ENCODE measurements around the gene KLK5. TPM values are rescaled to one million over a fixed set of nuclear protein-coding genes. Genes with fewer than 3 reads are reported as not detected.

Gene KLK5
- total and polyA plus RNA-seq, 2 of the 13 experiments (the other 11 are each of a cell fraction or from before 2014, with no cell fraction given) = not detected

DNA sequence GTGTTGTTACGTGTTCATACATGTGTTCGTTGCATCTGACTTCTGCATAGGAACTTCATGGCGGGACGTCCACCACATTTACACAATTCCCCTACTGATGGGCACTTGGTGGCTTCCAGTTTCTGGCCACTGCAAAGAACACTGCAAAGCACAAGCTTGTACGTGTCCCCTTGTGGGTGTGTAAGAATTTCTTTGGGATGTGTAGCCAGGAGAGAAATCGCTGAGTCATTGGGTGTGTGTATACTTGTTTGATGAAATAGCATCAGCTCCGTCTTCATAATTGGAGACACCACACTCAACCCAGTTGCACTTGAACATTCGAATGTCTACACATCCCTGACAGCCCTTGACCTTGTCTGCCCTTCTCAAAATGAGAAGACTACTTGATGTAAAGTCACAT, 19.2 kb downstream of the KLK5 start (continued):
- TF ChIP-seq MAFF (IDR thresholded peaks at IDR 0.05; ENCODE audit: low read depth, low read length) = peak; percentile 36; the same call in 1 of the 2 replicates

- no peaks in the 10 kb centered on the region for H4K20me1 ChIP-seq (ENCODE audit: insufficient read depth, low read length)
- no peaks in the 10 kb centered on the region for H3K9me3 ChIP-seq (ENCODE audit: low read length)
- no peak overlapping the region for H3K4me2 ChIP-seq (ENCODE audit: low read depth, low read length)
- H3K27me3 ChIP-seq (ENCODE audit: control insufficient read depth in 1 of 2, insufficient read depth in 2 of 2, low read length in 2 of 2) = no peaks in the 10 kb centered on the region
- ATAC-seq (no peak), DNase-seq (ENCODE audit: low spot score) (no peak), FAIRE-seq (no peak)
- BruUV-seq (replicated peaks) = no TSS peak
- POLR2A ChIA-PET = no interaction called here
- no peak overlapping the region for H3K9ac ChIP-seq (ENCODE audit: insufficient read depth, low read depth, low read length)
- no peaks in the 10 kb centered on the region for H3K36me3 ChIP-seq (replicated peaks in 1 of 2; ENCODE audit: control insufficient read depth in 1 of 2, insufficient read depth in 2 of 2, low read length in 2 of 2)
- no peak overlapping the region for H2AFZ ChIP-seq (ENCODE audit: low read length)
- H3K27ac ChIP-seq (ENCODE audit: extremely low read length, insufficient read depth, low read length) = no peak overlapping the region
- CTCF ChIA-PET (ENCODE audit: low intra/inter-chr PET ratio, low total read pairs) = no interaction called here
- no peaks in the 10 kb centered on the region for H3K4me1 ChIP-seq (ENCODE audit: insufficient read depth, low read length)
- WGBS (ENCODE audit: low lambda C conversion rate) = 18% methylated on average over 4 of the region's 4 CpGs
- intact Hi-C loops (cut with micrococcal nuclease; ENCODE audit: unreplicated experiment) (loop anchor here (10.0 kb wide), 2 partner anchors 82 to 172 kb away; partner anchors contain the start of genes CTU1 and KLK10), in situ Hi-C loops (cut with HindIII; ENCODE audit: extremely low pct_ligation_motif_present, low pct_unique_long_range_greater_than_20kb) (loop anchor here (5.0 to 25.0 kb wide), 2 partner anchors 85 to 155 kb away; partner anchors contain the start of genes KLK10 and KLK14)
- TF ChIP-seq LCORL (IDR thresholded peaks at IDR 0.05) (no peak), LCORL (CRISPR knock-in tag; IDR thresholded peaks at IDR 0.05) (no peak), TGIF2 (CRISPR knock-in tag; IDR thresholded peaks at IDR 0.05) (no peak), MIER2 (CRISPR knock-in tag; IDR thresholded peaks at IDR 0.05) (no peak)
- H3K79me2 ChIP-seq (ENCODE audit: insufficient read depth, low read length) = no peaks in the 10 kb centered on the region
- H3K4me3 ChIP-seq (replicated peaks in 1 of 3; ENCODE audit: insufficient read depth in 1 of 3, low read depth in 2 of 3, low read length in 3 of 3) = no peak overlapping the region
Observed at GRCh38 chr19:50932690-50933083, 20.2 kb downstream of the KLK5 start.

DNA sequence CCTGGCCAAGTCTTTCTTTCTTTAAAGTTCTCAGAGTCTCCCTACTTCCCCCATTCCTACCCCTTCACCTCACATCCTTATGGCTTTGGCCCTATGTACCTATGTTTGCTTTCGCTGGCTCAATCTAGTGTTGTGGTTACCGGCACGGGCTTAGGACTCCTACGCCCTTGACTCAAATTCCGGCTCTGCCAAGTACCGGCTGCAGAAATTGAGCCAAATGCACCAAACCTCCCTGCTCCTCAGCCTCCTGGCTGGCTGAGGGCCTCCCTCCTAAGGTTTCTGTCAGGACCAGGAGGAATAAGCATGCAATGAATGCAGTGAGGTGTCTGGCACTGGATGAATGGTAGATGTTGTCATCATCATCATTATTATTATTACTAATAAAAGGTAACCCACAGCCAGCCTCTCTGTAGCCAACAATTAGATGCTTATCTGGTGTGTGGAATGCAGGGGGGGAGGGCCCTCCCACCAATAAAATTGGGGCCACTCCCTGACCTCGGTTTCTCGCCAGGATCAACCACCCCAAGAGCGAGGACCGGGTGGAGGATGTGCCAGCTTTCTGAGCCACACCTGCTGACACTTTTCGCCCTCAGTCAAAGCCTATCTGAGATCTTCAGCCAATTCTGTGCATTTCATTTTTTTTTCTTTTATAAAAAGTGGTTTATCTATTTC, 20.7 kb downstream of the KLK5 start:
- Histone ChIP-seq H3K4me1 (ENCODE audit: insufficient read depth, low read length) (no peaks in the 10 kb centered on the region), H2AFZ (ENCODE audit: low read length) (no peak overlapping the region), H3K79me2 (ENCODE audit: insufficient read depth, low read length) (no peaks in the 10 kb centered on the region), H3K27ac (ENCODE audit: extremely low read length, insufficient read depth, low read length) (no peak overlapping the region), H3K27me3 (ENCODE audit: control insufficient read depth in 1 of 2, insufficient read depth in 2 of 2, low read length in 2 of 2) (no peaks in the 10 kb centered on the region; a peak in 1 of 5 replicates), H3K9ac (ENCODE audit: insufficient read depth, low read depth, low read length) (no peak overlapping the region), H3K4me2 (ENCODE audit: low read depth, low read length) (no peak overlapping the region), H4K20me1 (ENCODE audit: insufficient read depth, low read length) (no peaks in the 10 kb centered on the region), H3K36me3 (replicated peaks in 1 of 2; ENCODE audit: control insufficient read depth in 1 of 2, insufficient read depth in 2 of 2, low read length in 2 of 2) (no peaks in the 10 kb centered on the region), H3K4me3 (replicated peaks in 1 of 3; ENCODE audit: insufficient read depth in 1 of 3, low read depth in 2 of 3, low read length in 3 of 3) (no peak overlapping the region), H3K9me3 (ENCODE audit: low read length) (no peaks in the 10 kb centered on the region)
- FAIRE-seq = no peak
- no peak for DNase-seq (ENCODE audit: low spot score)
- TF ChIP-seq HNRNPH1 (optimal IDR thresholded peaks at IDR 0.05; ENCODE audit: low read depth, low read length) (no peak), CEBPG (CRISPR knock-in tag; IDR thresholded peaks at IDR 0.05) (no peak), NFE2L2 (IDR thresholded peaks at IDR 0.05; ENCODE audit: low read length) (no peak), NKX3-1 (CRISPR knock-in tag; IDR thresholded peaks at IDR 0.05) (no peak), POLR2G (IDR thresholded peaks at IDR 0.05; ENCODE audit: low read depth, low read length) (no peak), TCF7L2 (IDR thresholded peaks at IDR 0.05; ENCODE audit: low read depth, low read length) (no peak), SRSF9 (IDR thresholded peaks at IDR 0.05; ENCODE audit: borderline replicate concordance, insufficient read depth, low read depth, low read length, poor library complexity, severe bottlenecking) (no peak), SNAI1 (CRISPR knock-in tag; IDR thresholded peaks at IDR 0.05; ENCODE audit: borderline replicate concordance) (no peak)
- POLR2A ChIA-PET = no interaction called here
- intact Hi-C loops (cut with micrococcal nuclease; ENCODE audit: unreplicated experiment) = loop anchor here (10.0 kb wide), 2 partner anchors 83 to 173 kb away; partner anchors contain the start of genes CTU1 and KLK10
- no peak for ATAC-seq
- WGBS (ENCODE audit: low lambda C conversion rate) = 30% methylated on average over 11 of the region's 11 CpGs
- CTCF ChIA-PET (ENCODE audit: low intra/inter-chr PET ratio, low total read pairs) = no interaction called here
- no TSS peak for BruUV-seq (replicated peaks)
- in situ Hi-C loops (cut with HindIII; ENCODE audit: extremely low pct_ligation_motif_present, low pct_unique_long_range_greater_than_20kb) = loop anchor here (5.0 to 25.0 kb wide), 2 partner anchors 85 to 155 kb away; partner anchors contain the start of genes KLK10 and KLK14
